HUES64 (cell line): ENCODE data around the gene HCAR1. TPM values are rescaled to one million over a fixed set of nuclear protein-coding genes. Genes with fewer than 3 reads are reported as not detected.
"Not testable (repeated sequence)": the region's sequence is repeated elsewhere in the genome, so short reads cannot be mapped to it uniquely, and the experiment has no call there.

Source experiments
- H3K27ac ChIP-seq: 2 replicates; pipeline ENCODE4 v1.7.0; 2013; ENCODE audit warnings: low read depth, low read length, inconsistent platforms
- H3K27me3 ChIP-seq: 2 replicates; pipeline ENCODE4 v1.6.1; 2013; ENCODE audit warnings: mild to moderate bottlenecking, low read length; ENCODE audit not compliant: insufficient read depth
- H3K36me3 ChIP-seq: 2 replicates; pipeline ENCODE4 v1.6.1; 2013; ENCODE audit warnings: mild to moderate bottlenecking, low read length; ENCODE audit not compliant: insufficient read depth
- H3K4me1 ChIP-seq: 2 replicates; pipeline ENCODE4 v1.6.1; 2013; ENCODE audit warnings: mild to moderate bottlenecking, low read length, moderate library complexity; ENCODE audit not compliant: insufficient read depth
- H3K4me3 ChIP-seq: 2 replicates; pipeline ENCODE4 v1.5.1; 2013; ENCODE audit warnings: mild to moderate bottlenecking, low read length, moderate library complexity
- H3K9ac ChIP-seq: 2 replicates; pipeline ENCODE4 v1.6.1; 2013; ENCODE audit warnings: mild to moderate bottlenecking, low read depth, low read length
- H3K9me3 ChIP-seq: 2 replicates; pipeline ENCODE4 v1.6.1; 2013; ENCODE audit warnings: low read depth, low read length; ENCODE audit not compliant: insufficient read depth
- WGBS: fragments of 150-250, 120-280 bp; methylation state at CpG from one replicate; pipeline ENCODE4 v1.1.7; 2013; ENCODE audit warnings: missing lambda C conversion rate; 5-methylcytosine and 5-hydroxymethylcytosine counted together
- polyA plus RNA-seq, 2 experiments: library from polyadenylated mRNA; stranded (reverse); fragments of 50-300 nt; gene quantifications; one replicate each; pipeline ENCODE4 v1.2.3, GENCODE V29; 2013

HCAR1 gene, protein sequence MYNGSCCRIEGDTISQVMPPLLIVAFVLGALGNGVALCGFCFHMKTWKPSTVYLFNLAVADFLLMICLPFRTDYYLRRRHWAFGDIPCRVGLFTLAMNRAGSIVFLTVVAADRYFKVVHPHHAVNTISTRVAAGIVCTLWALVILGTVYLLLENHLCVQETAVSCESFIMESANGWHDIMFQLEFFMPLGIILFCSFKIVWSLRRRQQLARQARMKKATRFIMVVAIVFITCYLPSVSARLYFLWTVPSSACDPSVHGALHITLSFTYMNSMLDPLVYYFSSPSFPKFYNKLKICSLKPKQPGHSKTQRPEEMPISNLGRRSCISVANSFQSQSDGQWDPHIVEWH
- polyA plus RNA-seq (2013, experiment 1 of 2), result not detected
- not detected for polyA plus RNA-seq (2013, experiment 2 of 2)

DNA sequence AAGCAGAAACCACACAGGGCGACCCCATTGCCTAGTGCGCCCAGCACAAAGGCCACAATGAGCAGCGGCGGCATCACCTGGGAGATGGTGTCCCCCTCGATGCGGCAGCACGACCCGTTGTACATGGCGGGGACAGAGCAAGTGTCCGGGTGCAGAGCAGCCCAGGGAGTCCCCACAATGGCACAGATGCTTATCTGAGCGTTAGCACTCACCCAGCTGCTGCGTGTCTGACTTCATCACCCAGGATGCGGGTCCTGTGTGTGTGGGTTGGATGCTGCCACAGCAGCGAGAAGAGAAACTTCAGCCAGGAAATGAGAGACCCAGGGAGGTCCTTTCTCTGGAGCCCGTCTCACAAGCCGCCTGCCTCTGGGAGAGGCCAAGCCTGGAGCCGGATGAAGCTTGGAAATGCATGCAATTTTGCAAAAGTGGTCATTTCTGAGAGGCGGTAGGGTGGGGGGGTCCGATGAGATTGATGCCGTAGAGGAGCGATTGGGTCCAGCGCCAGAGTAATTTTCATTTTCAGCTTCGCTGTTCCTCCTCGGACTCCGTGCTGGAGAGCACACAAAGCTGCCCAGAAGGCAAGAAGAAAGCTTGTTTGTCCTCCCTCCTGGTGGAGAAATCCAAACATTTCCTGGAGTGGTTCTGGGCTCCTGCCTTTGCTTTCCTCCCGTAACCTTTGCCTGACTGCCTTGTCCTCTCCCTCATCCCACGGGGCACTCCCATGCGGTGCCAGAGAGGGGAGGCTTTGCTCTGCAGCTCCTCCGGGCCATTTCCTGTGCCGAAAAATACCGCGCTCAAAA is at the start of gene HCAR1:
Gene HCAR1, minus strand, starts transcription at position 630 of the 800 bp plus-strand sequence. Its CDS starts 505 bp downstream, at position 125.
- Histone ChIP-seq H3K9ac (no peak within 1 kb of the TSS), H3K4me1 (peaks cover 8% of the 10 kb centered on the region; the same call in 1 of the 2 replicates), H3K9me3 (no peaks in the 10 kb centered on the region), H3K4me3 (no peak within 1 kb of the TSS), H3K36me3 (no peaks in the 10 kb centered on the region), H3K27me3 (no peaks in the 10 kb centered on the region), H3K27ac (no peak within 1 kb of the TSS)
- 87% methylated on average over 32 of the region's 32 CpGs for WGBS

DNA sequence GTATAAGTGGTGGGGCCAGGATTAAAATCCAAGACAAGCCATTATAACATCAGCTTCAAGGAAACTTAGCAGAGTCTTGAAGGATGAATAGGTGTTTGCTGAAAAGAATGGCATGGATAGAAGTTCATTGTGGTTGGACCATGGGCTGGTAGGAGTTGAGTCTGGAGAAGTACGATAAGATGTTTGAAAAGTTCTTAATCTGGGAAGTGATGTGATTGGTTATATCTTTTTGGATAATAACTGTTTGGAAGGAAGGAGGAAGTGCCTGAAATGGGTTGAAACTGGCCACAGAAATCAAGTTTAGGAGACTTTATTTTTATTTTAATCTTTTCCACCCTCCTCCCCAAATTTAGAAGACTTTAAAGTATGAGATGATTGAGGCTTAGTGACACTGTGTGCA is 26.9 kb upstream of the HCAR1 start:
- peaks cover 84% of the 10 kb centered on the region for H3K36me3 ChIP-seq
- WGBS, result 94% methylated on average over 1 of the region's 1 CpG

DNA sequence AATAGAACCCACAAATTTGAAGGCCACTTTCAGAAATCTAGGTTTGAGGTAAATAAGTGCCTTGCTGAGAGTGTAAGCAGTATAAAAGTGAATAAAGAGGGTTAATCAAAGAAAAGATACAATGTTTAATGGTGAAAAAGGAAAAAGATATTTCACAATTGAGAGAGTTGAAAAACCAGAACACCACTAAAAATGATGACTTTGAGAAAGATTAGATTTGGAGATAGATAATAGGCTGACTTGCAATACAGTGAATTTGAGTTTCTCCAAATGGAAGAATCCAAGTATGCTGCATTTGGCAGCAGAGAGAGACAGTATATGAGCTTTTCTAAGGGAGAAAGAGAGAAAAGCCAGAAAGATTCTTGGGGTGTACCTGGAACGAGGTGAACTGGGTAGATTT is 24.1 kb upstream of the HCAR1 start:
- Histone ChIP-seq H3K27me3 (no peaks in the 10 kb centered on the region), H3K9ac (peak overlapping the region; percentile 97; the same call in 1 of the 2 replicates), H3K9me3 (no peaks in the 10 kb centered on the region), H3K4me3 (no peak overlapping the region), H3K27ac (no peak overlapping the region), H3K4me1 (peaks cover 11% of the 10 kb centered on the region; the same call in 1 of the 2 replicates), H3K36me3 (peaks cover 61% of the 10 kb centered on the region)
- 93% methylated on average over 1 of the region's 1 CpG for WGBS

More for the DNA sequence above, 26.9 kb upstream of the HCAR1 start:
- Histone ChIP-seq H3K27me3 (no peaks in the 10 kb centered on the region), H3K4me1 (peaks cover 6% of the 10 kb centered on the region; the same call in 1 of the 2 replicates), H3K9ac (no peak overlapping the region), H3K27ac (no peak overlapping the region), H3K9me3 (no peaks in the 10 kb centered on the region), H3K4me3 (no peak overlapping the region)

DNA sequence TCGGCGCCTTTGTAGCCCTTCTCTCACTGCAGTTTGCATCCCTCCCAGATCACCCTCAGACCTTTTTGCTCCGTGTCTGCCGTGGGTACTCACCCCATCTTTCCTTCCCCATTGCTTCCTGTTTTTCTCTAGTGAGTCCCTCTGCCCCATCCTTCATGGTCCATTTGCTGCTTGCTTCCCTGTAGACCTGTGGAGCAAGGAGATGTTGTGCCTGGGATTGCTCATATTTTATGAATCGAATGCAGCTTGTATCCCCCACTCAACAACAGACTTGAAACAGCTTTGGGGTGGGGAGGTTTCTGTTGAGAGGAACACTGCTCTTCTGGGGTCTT is 22.6 kb upstream of the HCAR1 start:
- WGBS, result 2% methylated on average over 4 of the region's 5 CpGs
- Histone ChIP-seq H3K27ac (peak overlapping the region; percentile 84; the same call in 1 of the 2 replicates), H3K9ac (peak overlapping the region; percentile 97), H3K36me3 (peaks cover 46% of the 10 kb centered on the region), H3K4me1 (peaks cover 11% of the 10 kb centered on the region; the same call in 1 of the 2 replicates), H3K4me3 (peak overlapping the region; percentile 95), H3K27me3 (no peaks in the 10 kb centered on the region), H3K9me3 (no peaks in the 10 kb centered on the region)

DNA sequence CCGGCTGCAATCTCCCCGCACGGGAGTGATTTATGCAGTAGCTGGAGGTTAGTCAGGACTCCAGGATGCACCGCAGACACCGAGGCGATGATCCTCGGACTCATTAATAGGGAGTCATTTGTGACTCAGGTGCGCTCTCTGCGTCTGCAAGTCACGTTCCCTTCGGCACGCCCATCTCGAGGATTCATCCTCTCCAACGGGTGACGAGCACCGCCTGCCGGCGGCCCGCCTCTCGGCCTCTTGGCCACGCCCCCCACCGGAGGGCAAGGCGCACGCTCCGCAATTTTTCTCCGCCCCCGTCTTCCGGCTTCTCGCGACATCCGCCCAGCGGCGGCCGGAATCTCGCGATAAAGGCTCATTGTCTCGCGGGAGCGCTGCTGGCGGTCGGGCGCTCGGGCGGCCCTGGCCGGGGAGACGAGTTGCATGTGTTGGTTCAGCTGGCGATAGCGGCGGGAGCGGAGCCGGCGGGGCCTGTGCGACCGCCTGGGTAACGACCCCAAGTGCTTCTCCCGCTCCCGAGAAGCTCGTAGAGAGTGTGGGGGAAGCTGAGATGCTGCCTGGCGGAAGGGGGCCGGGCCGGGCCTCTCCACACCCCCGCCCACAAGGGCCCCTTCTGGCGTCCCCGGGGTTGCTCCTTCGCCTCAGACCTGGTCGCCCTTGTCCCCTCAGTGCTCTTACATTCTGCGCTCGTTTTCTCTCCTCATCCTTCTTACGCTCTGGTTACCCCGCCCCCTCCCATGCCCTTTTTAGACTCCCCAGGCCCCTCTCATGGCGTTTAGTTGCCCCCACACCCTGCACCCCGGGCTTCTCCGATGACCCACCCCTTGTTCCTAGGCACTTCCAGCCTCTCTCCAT is 22.0 kb upstream of the HCAR1 start, which contains the start of gene DENR:
Gene DENR, plus strand, starts transcription at position 361 of the 855 bp plus-strand sequence. CDS start 878 bp downstream, outside the sequence.
- peak within 1 kb of the TSS; percentile 89 for H3K27ac ChIP-seq
- WGBS, result under 1% methylated on average over 73 of the region's 73 CpGs

DNA sequence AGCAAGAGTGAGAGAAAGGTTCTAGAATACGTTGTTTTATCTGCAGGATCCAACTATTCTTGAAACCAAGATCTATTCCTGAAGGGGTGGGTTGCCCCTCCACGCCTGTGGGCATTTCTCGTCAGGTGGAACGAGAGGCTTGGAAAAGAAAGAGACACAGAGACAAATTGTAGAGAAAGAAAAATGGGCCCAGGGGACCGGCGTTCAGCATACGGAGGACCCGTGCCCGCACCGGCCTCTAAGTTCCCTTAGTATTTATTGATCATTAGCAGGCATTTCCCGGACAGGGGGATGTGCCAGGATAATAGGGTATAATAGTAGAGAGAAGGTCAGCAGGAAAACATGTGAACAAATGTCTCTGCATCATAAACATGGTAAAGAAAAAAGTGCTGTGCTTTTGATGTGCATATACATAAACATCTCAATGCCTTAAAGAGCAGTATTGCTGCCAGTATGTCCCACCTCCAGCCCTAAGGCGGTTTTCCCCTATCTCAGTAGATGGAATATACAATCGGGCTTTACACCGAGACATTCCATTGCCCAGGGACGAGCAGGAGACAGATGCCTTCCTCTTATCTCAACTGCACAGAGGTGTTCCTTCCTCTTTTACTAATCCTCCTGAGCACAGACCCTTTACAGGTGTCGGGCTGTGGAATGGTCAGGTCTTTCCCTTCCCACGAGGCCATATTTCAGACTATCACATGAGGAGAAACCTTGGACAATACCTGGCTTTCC is 20.3 kb upstream of the HCAR1 start:
- not testable (repeated sequence) for H3K27me3 ChIP-seq, H3K9me3 ChIP-seq
- Histone ChIP-seq H3K4me3 (peak overlapping the region; percentile 95), H3K27ac (peak overlapping the region; percentile 89), H3K36me3 (peaks cover 25% of the 10 kb centered on the region), H3K4me1 (peaks cover 11% of the 10 kb centered on the region; the same call in 1 of the 2 replicates), H3K9ac (peak overlapping the region; percentile 81)
- 14% methylated on average over 17 of the region's 17 CpGs for WGBS

More for the DNA sequence above, 22.0 kb upstream of the HCAR1 start, which contains the start of gene DENR:
- Histone ChIP-seq H3K4me3 (peak within 1 kb of the TSS; percentile 95), H3K9ac (peak within 1 kb of the TSS; percentile 97), H3K36me3 (peaks cover 41% of the 10 kb centered on the region), H3K27me3 (no peaks in the 10 kb centered on the region), H3K9me3 (no peaks in the 10 kb centered on the region), H3K4me1 (peaks cover 11% of the 10 kb centered on the region; the same call in 1 of the 2 replicates)

DNA sequence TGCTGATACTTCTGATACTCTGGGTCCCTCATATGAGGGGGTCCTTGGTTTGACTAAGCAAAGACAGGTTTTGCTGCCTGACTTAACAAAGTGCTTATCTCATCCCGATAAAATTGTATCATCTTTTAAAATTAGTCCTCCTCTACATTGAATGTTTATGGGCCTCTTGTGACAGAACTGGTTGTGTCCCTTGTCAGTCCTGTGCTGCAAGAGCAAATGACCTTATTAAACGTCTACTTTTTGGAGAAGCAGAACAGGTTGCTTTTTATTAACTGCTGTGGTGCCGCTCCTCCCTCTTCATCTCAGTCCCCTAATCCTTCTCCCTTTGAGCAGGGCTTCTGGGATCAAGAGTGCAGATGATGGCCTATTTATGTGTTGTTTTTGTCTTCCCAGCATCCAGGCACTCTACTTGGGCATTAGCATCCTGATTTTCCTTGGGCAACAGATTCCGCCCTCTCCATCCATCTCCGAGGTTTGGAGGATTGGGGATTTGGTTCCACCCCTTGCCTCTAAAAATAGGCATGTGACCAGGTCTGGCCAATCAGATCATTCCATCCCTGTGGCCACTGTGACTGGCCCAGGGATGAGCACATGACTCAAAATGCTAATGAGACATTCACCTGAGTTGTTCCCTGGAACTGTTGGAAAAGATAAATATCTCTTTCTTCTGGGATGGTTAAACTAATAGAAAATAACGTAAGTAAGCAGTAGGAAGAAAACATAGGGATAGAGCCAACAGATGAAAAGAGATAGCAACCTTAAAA is 19.1 kb upstream of the HCAR1 start:
- Histone ChIP-seq H3K4me3 (no peak overlapping the region), H3K27ac (peak overlapping the region; percentile 6; the same call in 1 of the 2 replicates), H3K4me1 (peaks cover 11% of the 10 kb centered on the region; the same call in 1 of the 2 replicates)

DNA sequence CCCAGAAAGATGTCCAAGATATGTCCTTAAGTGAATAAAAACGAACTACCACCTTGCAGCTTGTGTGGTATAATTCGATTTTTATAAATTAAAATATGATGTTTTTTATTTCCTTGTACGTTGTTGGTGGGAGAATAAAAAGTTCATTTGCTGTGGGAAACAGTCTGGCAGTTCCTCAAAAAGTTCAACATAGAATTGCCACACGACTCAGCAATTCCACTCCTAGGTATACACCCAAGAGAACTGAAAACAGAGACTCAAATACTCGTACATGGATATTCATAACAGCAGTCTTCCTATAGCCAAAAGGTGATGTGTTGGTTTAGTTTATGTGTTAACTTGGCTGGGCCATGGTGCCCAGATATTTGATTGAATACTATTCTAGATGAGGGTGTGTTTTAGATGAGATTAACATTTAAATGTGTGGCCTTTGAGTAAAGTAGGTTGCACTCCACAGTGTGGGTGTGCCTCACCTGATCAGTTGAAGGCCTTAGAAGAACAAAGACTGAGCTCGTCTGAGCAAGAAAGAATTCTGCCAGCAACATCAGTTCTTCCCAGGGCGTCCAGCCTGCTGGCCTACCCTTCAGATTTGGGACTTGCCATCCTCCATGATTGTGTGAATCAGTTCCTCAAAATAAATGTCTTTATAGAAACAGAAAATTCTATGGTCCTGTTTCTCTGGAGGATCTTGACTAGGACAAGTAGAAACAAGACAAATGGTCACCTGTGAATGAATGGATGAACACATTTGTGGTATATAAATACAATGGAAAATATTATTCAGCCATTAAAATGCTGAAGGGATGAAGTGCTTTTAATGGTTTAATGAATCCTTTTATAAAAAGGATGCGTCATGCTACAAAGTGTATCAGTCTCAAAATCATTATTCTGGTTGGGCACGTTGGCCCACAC is 16.8 kb upstream of the HCAR1 start:
- peaks cover 6% of the 10 kb centered on the region; the same call in 1 of the 2 replicates for H3K4me1 ChIP-seq
- WGBS, result 93% methylated on average over 9 of the region's 9 CpGs
- H3K36me3 ChIP-seq, result no peaks in the 10 kb centered on the region
- H3K9me3 ChIP-seq, result no peaks in the 10 kb centered on the region
- H3K9ac ChIP-seq, result no peak overlapping the region
- no peak overlapping the region for H3K4me3 ChIP-seq
- no peaks in the 10 kb centered on the region for H3K27me3 ChIP-seq
- H3K27ac ChIP-seq, result no peak overlapping the region

More for the DNA sequence above, 19.1 kb upstream of the HCAR1 start:
- H3K9ac ChIP-seq, result no peak overlapping the region
- 82% methylated on average over 6 of the region's 6 CpGs for WGBS
- H3K9me3 ChIP-seq, result no peaks in the 10 kb centered on the region
- peaks cover 13% of the 10 kb centered on the region for H3K36me3 ChIP-seq
- no peaks in the 10 kb centered on the region for H3K27me3 ChIP-seq
